GM12891 (cell line): Measurements from ENCODE around the gene PAX3.

Source experiments
- DNase-seq: peaks from one replicate; pipeline ENCODE4 v3.0.0; 2011; ENCODE audit warnings: low spot score; ENCODE audit not compliant: insufficient read length
- FAIRE-seq: peaks from 2 replicates; lab custom pipeline; 2011; peaks lifted over from hg19 to GRCh38; lab: Jason Lieb, UNC
- PAX5 ChIP-seq: IDR thresholded peaks from 2 replicates; pipeline ENCODE4 v1.6.1; 2011; ENCODE audit warnings: low read length, moderate library complexity, mild to moderate bottlenecking; ENCODE audit not compliant: insufficient read depth, severe bottlenecking
- POLR2A ChIP-seq: IDR thresholded peaks from 2 replicates; pipeline ENCODE4 v1.6.1; 2011; ENCODE audit warnings: low read depth, low read length, control low read depth
- POLR2AphosphoS5 ChIP-seq: IDR thresholded peaks from 2 replicates; pipeline ENCODE4 v1.6.1; 2011; ENCODE audit warnings: low read depth, low read length, control low read depth
- POU2F2 ChIP-seq: IDR thresholded peaks from 2 replicates; pipeline ENCODE4 v1.6.1; 2011; ENCODE audit warnings: low read depth, mild to moderate bottlenecking, control low read depth, low read length, moderate library complexity
- SPI1 ChIP-seq: IDR thresholded peaks from 2 replicates; pipeline ENCODE4 v1.6.1; 2011; ENCODE audit warnings: low read depth, low read length, control low read depth
- TAF1 ChIP-seq: IDR thresholded peaks from 2 replicates; pipeline ENCODE4 v1.6.1; 2011; ENCODE audit warnings: low read depth, low read length, control low read depth

Gene PAX3

GRCh38 chr2:222298001-222298310 lies 842 bp downstream of the PAX3 start:
- FAIRE-seq (no peak), DNase-seq (no peak)
- TF ChIP-seq TAF1 (no peak), SPI1 (no peak), POLR2AphosphoS5 (no peak), POU2F2 (no peak), PAX5 (no peak), POLR2A (no peak)

- DNase-seq (no peak), FAIRE-seq (no peak)
- no peak for TF ChIP-seq PAX5
- TF ChIP-seq POLR2AphosphoS5 = no peak
- no peak for TF ChIP-seq POLR2A
- no peak for TF ChIP-seq SPI1
- TF ChIP-seq TAF1 = no peak
- no peak for TF ChIP-seq POU2F2
These were observed 1.2 kb downstream of the PAX3 start for GRCh38 chr2:222297600-222297935.

- FAIRE-seq (no peak), DNase-seq (no peak)
- TF ChIP-seq POLR2AphosphoS5 = no peak
- TF ChIP-seq SPI1 = no peak
- no peak for TF ChIP-seq POLR2A
- no peak for TF ChIP-seq POU2F2
- TF ChIP-seq TAF1 = no peak
- no peak for TF ChIP-seq PAX5
These were observed 1.7 kb downstream of the PAX3 start for GRCh38 chr2:222296911-222297599.

GRCh38 chr2:222296311-222296741 lies 2.5 kb downstream of the PAX3 start:
- DNase-seq (no peak), FAIRE-seq (no peak)
- no peak for TF ChIP-seq PAX5
- no peak for TF ChIP-seq POLR2A
- TF ChIP-seq POLR2AphosphoS5 = no peak
- no peak for TF ChIP-seq TAF1
- TF ChIP-seq SPI1 = no peak

- DNase-seq (no peak), FAIRE-seq (no peak)
- TF ChIP-seq POLR2A = no peak
- TF ChIP-seq SPI1 = no peak
- no peak for TF ChIP-seq POU2F2
- no peak for TF ChIP-seq TAF1
- no peak for TF ChIP-seq PAX5
- no peak for TF ChIP-seq POLR2AphosphoS5
These were observed 3.3 kb downstream of the PAX3 start for GRCh38 chr2:222295368-222296062.

- no peak for TF ChIP-seq POU2F2
- TF ChIP-seq POLR2A = no peak
- TF ChIP-seq SPI1 = no peak
- no peak for TF ChIP-seq POLR2AphosphoS5
- no peak for TF ChIP-seq PAX5
- FAIRE-seq (no peak), DNase-seq (no peak)
These were observed 3.8 kb downstream of the PAX3 start for GRCh38 chr2:222294996-222295367.

- FAIRE-seq (no peak), DNase-seq (no peak)
- TF ChIP-seq POLR2AphosphoS5 (no peak), POU2F2 (no peak), POLR2A (no peak), TAF1 (no peak), PAX5 (no peak), SPI1 (no peak)
These were observed 4.9 kb downstream of the PAX3 start for GRCh38 chr2:222293660-222294630.

- DNase-seq (no peak), FAIRE-seq (no peak)
- TF ChIP-seq POU2F2 = no peak
- TF ChIP-seq PAX5 = no peak
- TF ChIP-seq TAF1 = no peak
- no peak for TF ChIP-seq SPI1
- TF ChIP-seq POLR2AphosphoS5 = no peak
- TF ChIP-seq POLR2A = no peak
These were observed 6.4 kb downstream of the PAX3 start for GRCh38 chr2:222292149-222293134.

- no peak for FAIRE-seq
- TF ChIP-seq POLR2A = no peak
- TF ChIP-seq PAX5 = no peak
- no peak for TF ChIP-seq SPI1
- no peak for TF ChIP-seq TAF1
- TF ChIP-seq POLR2AphosphoS5 = no peak
- no peak for TF ChIP-seq POU2F2
- no peak for DNase-seq
These were observed 7.3 kb downstream of the PAX3 start for GRCh38 chr2:222291485-222291841.
